ENCODE measurements around the gene ATP5MK.

GRCh38 chr10:103423748-103424147 lies 27.5 kb upstream of the ATP5MK start:
- no peak for TF ChIP-seq EZH2phosphoT487 (IDR thresholded peaks at IDR 0.05; ENCODE audit: borderline replicate concordance, low read length)
- no peak for TF ChIP-seq CTCF (IDR thresholded peaks at IDR 0.05; ENCODE audit: low read depth, low read length, poor library complexity, severe bottlenecking)

Measured in DOHH2 (cell line).